Hepatocyte (in vitro differentiated cells): Measurements from ENCODE around the gene ANKRD34B.

ENCODE experiments used
- EZH2 ChIP-seq: fragments of 200-600 bp; sonication (generic); IDR thresholded peaks from 2 replicates; pipeline ENCODE4 v1.6.1; 2016; ENCODE audit warnings: antibody characterized with exemption, mild to moderate bottlenecking, borderline replicate concordance
- EZH2phosphoT487 ChIP-seq: fragments of 200-600 bp; sonication (generic); IDR thresholded peaks from one replicate; pipeline ENCODE4 v1.6.1; 2018; ENCODE audit warnings: antibody characterized with exemption, mild to moderate bottlenecking, low read depth, moderate library complexity; ENCODE audit not compliant: unreplicated experiment, severe bottlenecking
- TF ChIP-seq, protein P1 (sequence below): fragments of 200-600 bp; sonication (generic); IDR thresholded peaks from 2 replicates; pipeline ENCODE4 v1.5.1; 2016; ENCODE audit warnings: antibody characterized with exemption, mild to moderate bottlenecking; ENCODE audit not compliant: poor library complexity

DNA sequence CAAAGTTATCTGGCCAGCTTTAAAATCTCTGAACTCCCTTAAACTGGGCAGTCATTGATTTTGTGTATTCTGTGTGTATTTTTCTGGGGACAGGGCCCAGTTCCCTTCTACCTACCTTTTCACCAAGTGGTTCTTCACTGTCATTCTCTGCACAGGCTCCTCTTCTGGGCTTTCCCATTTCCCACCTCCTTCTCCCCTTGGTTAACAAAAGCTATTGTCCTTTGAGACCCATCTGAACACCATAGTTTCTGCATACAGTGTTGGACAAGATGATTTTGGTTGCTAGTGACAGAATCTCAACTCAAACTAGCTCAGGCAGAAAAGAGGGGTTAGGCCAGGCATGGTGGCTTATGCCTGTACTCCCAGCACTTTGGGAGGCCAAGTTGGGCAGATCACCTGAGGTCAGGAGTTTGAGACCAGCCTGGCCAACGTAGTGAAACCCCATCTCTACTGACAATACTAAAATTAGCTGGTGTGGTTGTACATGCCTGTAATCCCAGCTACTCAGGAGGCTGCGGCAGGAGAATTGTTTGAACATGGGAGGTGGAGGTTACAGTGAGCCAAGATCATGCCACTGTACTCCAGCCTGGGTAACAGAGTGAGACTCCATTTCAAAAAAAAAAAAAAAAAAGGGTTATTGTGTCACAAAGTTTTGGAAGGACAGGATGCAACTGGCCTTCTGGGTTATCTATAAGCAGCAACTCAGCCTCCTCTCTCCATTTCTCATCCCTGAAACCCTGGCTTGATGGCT is 31.0 kb upstream of the ANKRD34B start:
- TF ChIP-seq, protein P1, sequence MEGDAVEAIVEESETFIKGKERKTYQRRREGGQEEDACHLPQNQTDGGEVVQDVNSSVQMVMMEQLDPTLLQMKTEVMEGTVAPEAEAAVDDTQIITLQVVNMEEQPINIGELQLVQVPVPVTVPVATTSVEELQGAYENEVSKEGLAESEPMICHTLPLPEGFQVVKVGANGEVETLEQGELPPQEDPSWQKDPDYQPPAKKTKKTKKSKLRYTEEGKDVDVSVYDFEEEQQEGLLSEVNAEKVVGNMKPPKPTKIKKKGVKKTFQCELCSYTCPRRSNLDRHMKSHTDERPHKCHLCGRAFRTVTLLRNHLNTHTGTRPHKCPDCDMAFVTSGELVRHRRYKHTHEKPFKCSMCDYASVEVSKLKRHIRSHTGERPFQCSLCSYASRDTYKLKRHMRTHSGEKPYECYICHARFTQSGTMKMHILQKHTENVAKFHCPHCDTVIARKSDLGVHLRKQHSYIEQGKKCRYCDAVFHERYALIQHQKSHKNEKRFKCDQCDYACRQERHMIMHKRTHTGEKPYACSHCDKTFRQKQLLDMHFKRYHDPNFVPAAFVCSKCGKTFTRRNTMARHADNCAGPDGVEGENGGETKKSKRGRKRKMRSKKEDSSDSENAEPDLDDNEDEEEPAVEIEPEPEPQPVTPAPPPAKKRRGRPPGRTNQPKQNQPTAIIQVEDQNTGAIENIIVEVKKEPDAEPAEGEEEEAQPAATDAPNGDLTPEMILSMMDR, result no peak
- TF ChIP-seq EZH2 (no peak), EZH2phosphoT487 (no peak)
